CD4-positive, alpha-beta memory T cell (primary cell): Measurements from ENCODE around the gene PCNX4. TPM values are rescaled to one million over a fixed set of nuclear protein-coding genes. Genes with fewer than 3 reads are reported as not detected.

ENCODE experiments used
- CTCF ChIA-PET: fragments of 350-600 bp; sonication (Branson Sonifier 250); formaldehyde crosslinking; loops from one replicate; lab custom pipeline; 2021; ENCODE audit warnings: inconsistent platforms; ENCODE audit not compliant: partially characterized antibody; lab: Charles Lee
- POLR2A ChIA-PET: fragments of 350-600 bp; sonication (Branson Sonifier 250); formaldehyde crosslinking; loops from one replicate; lab custom pipeline; 2021; ENCODE audit not compliant: partially characterized antibody; lab: Charles Lee
- DNase-seq, 5 donors: peaks; one replicate each; pipeline versions ENCODE4 v3.0.0 to v3.0.0-alpha.2; 2020 to 2022; ENCODE audit warnings: mixed read lengths in 1 of 5
- H3K27ac ChIP-seq: one replicate; pipeline ENCODE4 v1.7.0; 2013; ENCODE audit warnings: low read depth, low read length
- H3K27me3 ChIP-seq: 2 replicates; pipeline ENCODE4 v1.7.0; 2013; ENCODE audit warnings: mild to moderate bottlenecking, low read length, moderate library complexity; ENCODE audit not compliant: insufficient read depth
- H3K36me3 ChIP-seq: 2 replicates; pipeline ENCODE4 v1.7.0; 2013; ENCODE audit warnings: mild to moderate bottlenecking, low read length, moderate library complexity; ENCODE audit not compliant: insufficient read depth
- H3K4me1 ChIP-seq: 2 replicates; pipeline ENCODE4 v1.7.0; 2013; ENCODE audit warnings: mild to moderate bottlenecking, low read length, moderate library complexity; ENCODE audit not compliant: insufficient read depth
- H3K4me3 ChIP-seq, 2 donors: one replicate each; pipeline ENCODE4 v1.7.0; 2013; ENCODE audit warnings: low read length in 2 of 2, mild to moderate bottlenecking in 1 of 2
- H3K9me3 ChIP-seq, 2 donors: one replicate each; pipeline ENCODE4 v1.7.0; 2013; ENCODE audit warnings: low read length in 2 of 2, control low read depth in 1 of 2; ENCODE audit not compliant: control insufficient read depth in 1 of 2
- H3K27ac Mint-ChIP-seq, 7 donors: one replicate each; pipeline ENCODE4 v1.8.0; 2020 to 2021; ENCODE audit warnings: mixed read lengths in 7 of 7, mild to moderate bottlenecking in 6 of 7, inconsistent platforms in 3 of 7, moderate library complexity in 3 of 7
- H3K27me3 Mint-ChIP-seq, 2 donors: one replicate each; pipeline ENCODE4 v1.8.0; 2020 to 2021; ENCODE audit warnings: mixed read lengths in 2 of 2
- H3K36me3 Mint-ChIP-seq, 2 donors: one replicate each; pipeline ENCODE4 v1.8.0; 2020 to 2021; ENCODE audit warnings: mixed read lengths in 2 of 2, inconsistent platforms in 1 of 2, mild to moderate bottlenecking in 1 of 2
- H3K4me1 Mint-ChIP-seq, 4 donors: one replicate each; pipeline ENCODE4 v1.8.0; 2020 to 2021; ENCODE audit warnings: mixed read lengths in 4 of 4, mild to moderate bottlenecking in 1 of 4
- H3K4me3 Mint-ChIP-seq, 8 donors: one replicate each; pipeline ENCODE4 v1.8.0; 2020 to 2021; ENCODE audit warnings: mixed read lengths in 8 of 8, mild to moderate bottlenecking in 7 of 8, moderate library complexity in 6 of 8, inconsistent platforms in 3 of 8
- H3K9me3 Mint-ChIP-seq, 8 donors: one replicate each; pipeline ENCODE4 v1.8.0; 2020 to 2021; ENCODE audit warnings: mixed read lengths in 8 of 8, mild to moderate bottlenecking in 5 of 8, inconsistent platforms in 3 of 8, moderate library complexity in 1 of 8
- intact Hi-C: fragments of 100-400 bp; cut with micrococcal nuclease; formaldehyde crosslinking; loops from one replicate; pipeline ENCODE4 v1.15.1; 2023
- polyA plus RNA-seq, 2 donors: library from polyadenylated mRNA; unstranded; fragments of 300-500 nt; fragmentation: Illumina TruSeq; gene quantifications; one replicate each; pipeline ENCODE4 v1.2.3, GENCODE V29; 2021
- total RNA-seq, 2 experiments: library from RNA; stranded (reverse); gene quantifications; one replicate each; pipeline ENCODE4 v1.2.3, GENCODE V29; 2021

PCNX4 gene
- total and polyA plus RNA-seq, 4 experiments from 2014 or later, result 13.5 to 53.0 (median 30.3) TPM

- Histone ChIP-seq H3K27me3 (no peaks in the 10 kb centered on the region), H3K36me3 (no peaks in the 10 kb centered on the region), H3K27ac (no peak overlapping the region), H3K9me3 (no peaks in the 10 kb centered on the region), H3K4me3 (no peak overlapping the region), H3K4me1 (no peaks in the 10 kb centered on the region)
- Mint-ChIP-seq H3K27ac (no peak overlapping the region), H3K9me3 (peaks cover 0 to 4% (median 0%) of the 10 kb centered on the region in 8 donors), H3K4me3 (no peak overlapping the region), H3K27me3 (peaks cover 27 to 28% of the 10 kb centered on the region in 2 donors), H3K4me1 (no peaks in the 10 kb centered on the region), H3K36me3 (no peaks in the 10 kb centered on the region)
- intact Hi-C loops, result no loop called here
- ChIA-PET CTCF (interaction anchor here (1.4 to 1.7 kb wide), 2 partner anchors 11 to 241 kb away, joined by 3 to 4 read pairs; no protein-coding TSS in a partner anchor), POLR2A (no interaction called here)
- DNase-seq, result no peak
Measured at GRCh38 chr14:60206249-60206670, 114.5 kb downstream of the PCNX4 start.

- Histone ChIP-seq H3K4me1 (no peaks in the 10 kb centered on the region), H3K4me3 (no peak overlapping the region), H3K9me3 (no peaks in the 10 kb centered on the region), H3K36me3 (no peaks in the 10 kb centered on the region), H3K27me3 (no peaks in the 10 kb centered on the region), H3K27ac (no peak overlapping the region)
- H3K27me3 Mint-ChIP-seq, result peaks cover 24% of the 10 kb centered on the region in 2 donors
- H3K36me3 Mint-ChIP-seq, result no peaks in the 10 kb centered on the region
- ChIA-PET CTCF (interaction anchor here (1.4 to 1.7 kb wide), 2 partner anchors 11 to 242 kb away, joined by 3 to 4 read pairs; no protein-coding TSS in a partner anchor), POLR2A (no interaction called here)
- DNase-seq, result no peak
- H3K9me3 Mint-ChIP-seq, result no peaks in the 10 kb centered on the region
- H3K4me3 Mint-ChIP-seq, result no peak overlapping the region
- H3K27ac Mint-ChIP-seq, result peak overlapping the region in 1 of 7 donors; percentile 3
- H3K4me1 Mint-ChIP-seq, result no peaks in the 10 kb centered on the region
- intact Hi-C loops, result no loop called here
Measured at GRCh38 chr14:60206837-60207533, 115.3 kb downstream of the PCNX4 start.

GRCh38 chr14:60210703-60211102 is 119.0 kb downstream of the PCNX4 start:
- no peak overlapping the region for H3K4me3 Mint-ChIP-seq
- intact Hi-C loops, result no loop called here
- H3K27ac Mint-ChIP-seq, result no peak overlapping the region
- no peaks in the 10 kb centered on the region for H3K4me1 ChIP-seq
- no peaks in the 10 kb centered on the region for H3K9me3 Mint-ChIP-seq
- H3K36me3 Mint-ChIP-seq, result no peaks in the 10 kb centered on the region
- H3K27ac ChIP-seq, result no peak overlapping the region
- CTCF ChIA-PET, result interaction anchor here (0.7 to 1.0 kb wide), 2 partner anchors 80 to 246 kb away, joined by 3 read pairs; no protein-coding TSS in a partner anchor
- no peaks in the 10 kb centered on the region for H3K9me3 ChIP-seq
- no peaks in the 10 kb centered on the region for H3K4me1 Mint-ChIP-seq
- H3K4me3 ChIP-seq, result no peak overlapping the region
- DNase-seq, result no peak
- H3K27me3 ChIP-seq, result no peaks in the 10 kb centered on the region
- peaks cover 14 to 19% of the 10 kb centered on the region in 2 donors for H3K27me3 Mint-ChIP-seq
- H3K36me3 ChIP-seq, result no peaks in the 10 kb centered on the region
- POLR2A ChIA-PET, result no interaction called here

GRCh38 chr14:60211153-60211552 is 119.4 kb downstream of the PCNX4 start:
- POLR2A ChIA-PET, result no interaction called here
- Mint-ChIP-seq H3K36me3 (no peaks in the 10 kb centered on the region), H3K27me3 (peaks cover 13 to 17% of the 10 kb centered on the region in 2 donors), H3K4me1 (no peaks in the 10 kb centered on the region), H3K9me3 (no peaks in the 10 kb centered on the region), H3K4me3 (no peak overlapping the region), H3K27ac (no peak overlapping the region)
- H3K9me3 ChIP-seq, result no peaks in the 10 kb centered on the region
- intact Hi-C loops, result no loop called here
- H3K4me1 ChIP-seq, result no peaks in the 10 kb centered on the region
- CTCF ChIA-PET, result interaction anchor here (1.0 kb wide), 1 partner anchor 246 kb away, joined by 3 read pairs; no protein-coding TSS in a partner anchor
- no peaks in the 10 kb centered on the region for H3K36me3 ChIP-seq
- H3K4me3 ChIP-seq, result no peak overlapping the region
- H3K27ac ChIP-seq, result no peak overlapping the region
- no peaks in the 10 kb centered on the region for H3K27me3 ChIP-seq
- no peak for DNase-seq

- Histone ChIP-seq H3K27ac (no peak overlapping the region), H3K36me3 (no peaks in the 10 kb centered on the region), H3K4me1 (no peaks in the 10 kb centered on the region), H3K9me3 (no peaks in the 10 kb centered on the region), H3K4me3 (no peak overlapping the region), H3K27me3 (no peaks in the 10 kb centered on the region)
- intact Hi-C loops, result no loop called here
- Mint-ChIP-seq H3K27ac (no peak overlapping the region), H3K9me3 (no peaks in the 10 kb centered on the region), H3K36me3 (no peaks in the 10 kb centered on the region), H3K27me3 (peaks cover 6 to 11% of the 10 kb centered on the region in 2 donors), H3K4me1 (no peaks in the 10 kb centered on the region), H3K4me3 (no peak overlapping the region)
- DNase-seq, result no peak
- ChIA-PET CTCF (interaction anchor here (1.0 kb wide), 1 partner anchor 16 kb away, joined by 4 read pairs; no protein-coding TSS in a partner anchor), POLR2A (no interaction called here)
Measured at GRCh38 chr14:60212503-60213371, 121.0 kb downstream of the PCNX4 start.

GRCh38 chr14:60214003-60214402 is 122.3 kb downstream of the PCNX4 start:
- H3K4me1 Mint-ChIP-seq, result peaks cover 0 to 3% (median 0%) of the 10 kb centered on the region in 4 donors
- H3K27me3 Mint-ChIP-seq, result peaks cover 6 to 8% of the 10 kb centered on the region in 2 donors
- intact Hi-C loops, result no loop called here

More at GRCh38 chr14:60214003-60214402, 122.3 kb downstream of the PCNX4 start:
- no peaks in the 10 kb centered on the region for H3K9me3 Mint-ChIP-seq
- CTCF ChIA-PET, result interaction anchor here (1.0 kb wide), 1 partner anchor 14 kb away, joined by 4 read pairs; no protein-coding TSS in a partner anchor
- H3K27me3 ChIP-seq, result no peaks in the 10 kb centered on the region
- no peaks in the 10 kb centered on the region for H3K9me3 ChIP-seq
- H3K4me3 Mint-ChIP-seq, result no peak overlapping the region
- POLR2A ChIA-PET, result no interaction called here
- H3K4me1 ChIP-seq, result no peaks in the 10 kb centered on the region
- H3K36me3 Mint-ChIP-seq, result no peaks in the 10 kb centered on the region
- no peak overlapping the region for H3K4me3 ChIP-seq
- H3K27ac Mint-ChIP-seq, result no peak overlapping the region
- H3K27ac ChIP-seq, result no peak overlapping the region
- H3K36me3 ChIP-seq, result no peaks in the 10 kb centered on the region
- DNase-seq, result no peak
